COLO668 (cell line): ENCODE results near the gene TEKTIP1.
"Not testable (repeated sequence)": the region's sequence is repeated elsewhere in the genome, so short reads cannot be mapped to it uniquely, and the experiment has no call there.

Experiments
- DNase-seq: peaks from one replicate; lab custom pipeline; 2025; ENCODE audit not compliant: unreplicated experiment; lab: John Stamatoyannopoulos, UW

Gene TEKTIP1

GRCh38 chr19:3522421-3523360, 16.3 kb upstream of the TEKTIP1 start:
- no peak for DNase-seq

- DNase-seq: no peak
These were observed 15.5 kb upstream of the TEKTIP1 start for GRCh38 chr19:3523361-3524077.

GRCh38 chr19:3524078-3524842, 14.7 kb upstream of the TEKTIP1 start:
- DNase-seq: no peak

GRCh38 chr19:3524904-3525451, 14.0 kb upstream of the TEKTIP1 start:
- no peak for DNase-seq

- no peak for DNase-seq
These were observed 12.3 kb upstream of the TEKTIP1 start for GRCh38 chr19:3526507-3527237.

- no peak for DNase-seq
These were observed 11.6 kb upstream of the TEKTIP1 start for GRCh38 chr19:3527238-3527910.

GRCh38 chr19:3528080-3528479, 10.9 kb upstream of the TEKTIP1 start:
- no peak for DNase-seq

- no peak for DNase-seq
These were observed 10.3 kb upstream of the TEKTIP1 start for GRCh38 chr19:3528539-3529211.

GRCh38 chr19:3529299-3529698, 9.7 kb upstream of the TEKTIP1 start:
- not testable (repeated sequence) for DNase-seq

GRCh38 chr19:3530389-3530788, 8.6 kb upstream of the TEKTIP1 start:
- DNase-seq: no peak

GRCh38 chr19:3531716-3532115, 7.3 kb upstream of the TEKTIP1 start:
- no peak for DNase-seq

- no peak for DNase-seq
These were observed 6.7 kb upstream of the TEKTIP1 start for GRCh38 chr19:3532154-3532786.

GRCh38 chr19:3533033-3533432, 5.9 kb upstream of the TEKTIP1 start:
- no peak for DNase-seq

GRCh38 chr19:3533563-3534216, 5.3 kb upstream of the TEKTIP1 start:
- no peak for DNase-seq

- no peak for DNase-seq
These were observed 4.4 kb upstream of the TEKTIP1 start for GRCh38 chr19:3534375-3535234.

GRCh38 chr19:3535235-3535535, 3.8 kb upstream of the TEKTIP1 start:
- DNase-seq: no peak

GRCh38 chr19:3535563-3535965, 3.4 kb upstream of the TEKTIP1 start:
- no peak for DNase-seq

GRCh38 chr19:3535981-3536380, 3.0 kb upstream of the TEKTIP1 start:
- no peak for DNase-seq
